Adrenal gland (tissue), 5 donors: ENCODE results near the gene TMEM52.

Source experiments
- POLR2A ChIP-seq, 2 donors: fragments of 450-650 bp; IDR thresholded peaks; one replicate each; pipeline ENCODE4 v1.6.1; 2017; ENCODE audit warnings: antibody characterized with exemption in 2 of 2, mild to moderate bottlenecking in 2 of 2, moderate library complexity in 1 of 2
- TF ChIP-seq, protein P1 (sequence below), 6 experiments: fragments of 450-650 bp in 4 of 6; fragments of 200-600 bp in 2 of 6; sonication (generic) in 1 of 6; IDR thresholded peaks; 1 replicate in 5 of 6; 2 replicates in 1 of 6; pipeline versions ENCODE4 v1.5.1 to v1.8.0; 2016 to 2021; ENCODE audit warnings: antibody characterized with exemption in 6 of 6, mild to moderate bottlenecking in 2 of 6, moderate library complexity in 1 of 6
- donor health status: DM: no; HTN: no; CAD: no.

- no peak for TF ChIP-seq POLR2A (IDR thresholded peaks at IDR 0.05)
- TF ChIP-seq, protein P1, sequence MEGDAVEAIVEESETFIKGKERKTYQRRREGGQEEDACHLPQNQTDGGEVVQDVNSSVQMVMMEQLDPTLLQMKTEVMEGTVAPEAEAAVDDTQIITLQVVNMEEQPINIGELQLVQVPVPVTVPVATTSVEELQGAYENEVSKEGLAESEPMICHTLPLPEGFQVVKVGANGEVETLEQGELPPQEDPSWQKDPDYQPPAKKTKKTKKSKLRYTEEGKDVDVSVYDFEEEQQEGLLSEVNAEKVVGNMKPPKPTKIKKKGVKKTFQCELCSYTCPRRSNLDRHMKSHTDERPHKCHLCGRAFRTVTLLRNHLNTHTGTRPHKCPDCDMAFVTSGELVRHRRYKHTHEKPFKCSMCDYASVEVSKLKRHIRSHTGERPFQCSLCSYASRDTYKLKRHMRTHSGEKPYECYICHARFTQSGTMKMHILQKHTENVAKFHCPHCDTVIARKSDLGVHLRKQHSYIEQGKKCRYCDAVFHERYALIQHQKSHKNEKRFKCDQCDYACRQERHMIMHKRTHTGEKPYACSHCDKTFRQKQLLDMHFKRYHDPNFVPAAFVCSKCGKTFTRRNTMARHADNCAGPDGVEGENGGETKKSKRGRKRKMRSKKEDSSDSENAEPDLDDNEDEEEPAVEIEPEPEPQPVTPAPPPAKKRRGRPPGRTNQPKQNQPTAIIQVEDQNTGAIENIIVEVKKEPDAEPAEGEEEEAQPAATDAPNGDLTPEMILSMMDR (IDR thresholded peaks at IDR 0.05) = no peak
These were observed 46.6 kb downstream of the TMEM52 start for GRCh38 chr1:1872329-1872994.
